AG04449 (cell line): ENCODE measurements around the gene KCNN1.

ENCODE experiments used
- CTCF ChIA-PET: fragments of 350-600 bp; formaldehyde crosslinking; extraction: SDS; loops from one replicate; lab custom pipeline; 2021; ENCODE audit warnings: antibody characterized with exemption; lab: Yijun Ruan, JAX
- POLR2A ChIA-PET: fragments of 400-600, 350-600 bp; formaldehyde crosslinking; extraction: SDS; loops from one replicate; lab custom pipeline; 2020; ENCODE audit warnings: antibody characterized with exemption, inconsistent platforms; lab: Yijun Ruan, JAX
- DNase-seq: peaks from one replicate; pipeline ENCODE4 v3.0.0-alpha.2; 2010; ENCODE audit warnings: low read depth, low spot score
- H3K4me3 ChIP-seq: 2 replicates; pipeline ENCODE4 v1.5.1; 2011; ENCODE audit warnings: low read depth, mild to moderate bottlenecking, control low read depth, low read length
- CTCF ChIP-seq: IDR thresholded peaks from one replicate; pipeline ENCODE4 v1.5.1; 2011; ENCODE audit warnings: mild to moderate bottlenecking, moderate library complexity, low read length, control low read depth, inconsistent platforms; ENCODE audit not compliant: insufficient read depth; ENCODE audit errors: missing control alignments

KCNN1 gene

GRCh38 chr19:17996826-17997316 is 30.0 kb downstream of the KCNN1 start:
- H3K4me3 ChIP-seq = no peak overlapping the region
- no peak for DNase-seq
- ChIA-PET POLR2A (interaction anchor here (0.6 to 1.0 kb wide), 2 partner anchors 55 to 59 kb away, joined by 3 to 4 read pairs; no protein-coding TSS in a partner anchor), CTCF (interaction anchor here (0.6 to 18.1 kb wide), 18 partner anchors 9 to 136 kb away, joined by 3 to 666 read pairs (median 4); partner anchors contain the start of genes ARRDC2, CCDC124, RPL18A and SLC5A5)
- peak; percentile 99 for TF ChIP-seq CTCF

GRCh38 chr19:17997969-17998826 is 31.3 kb downstream of the KCNN1 start:
- no peak for DNase-seq
- CTCF ChIA-PET = interaction anchor here (0.6 to 18.1 kb wide), 14 partner anchors 9 to 138 kb away, joined by 3 to 666 read pairs (median 4); partner anchors contain the start of genes ARRDC2, CCDC124, RPL18A and SLC5A5
- POLR2A ChIA-PET = interaction anchor here (0.7 kb wide), 1 partner anchor 278 kb away, joined by 3 read pairs; no protein-coding TSS in a partner anchor
- TF ChIP-seq CTCF = peak; percentile 15
- H3K4me3 ChIP-seq = no peak overlapping the region

GRCh38 chr19:17998827-17999150 is 31.9 kb downstream of the KCNN1 start:
- TF ChIP-seq CTCF = no peak
- no peak overlapping the region for H3K4me3 ChIP-seq
- DNase-seq = no peak
- ChIA-PET POLR2A (no interaction called here), CTCF (interaction anchor here (1.2 to 18.1 kb wide), 8 partner anchors 9 to 131 kb away, joined by 3 to 666 read pairs (median 4); partner anchors contain the start of genes ARRDC2, CCDC124 and SLC5A5)

GRCh38 chr19:17999684-18000479 is 33.0 kb downstream of the KCNN1 start:
- ChIA-PET POLR2A (interaction anchor here (1.5 kb wide), 1 partner anchor 52 kb away, joined by 3 read pairs; no protein-coding TSS in a partner anchor), CTCF (interaction anchor here (0.8 to 18.1 kb wide), 8 partner anchors 8 to 141 kb away, joined by 3 to 666 read pairs (median 8); partner anchors contain the start of genes ARRDC2, CCDC124 and SLC5A5)
- TF ChIP-seq CTCF = no peak
- no peak for DNase-seq
- H3K4me3 ChIP-seq = no peak overlapping the region

GRCh38 chr19:18000480-18000914 is 33.6 kb downstream of the KCNN1 start:
- no peak for TF ChIP-seq CTCF
- peak overlapping the region; percentile 69 for H3K4me3 ChIP-seq
- CTCF ChIA-PET = interaction anchor here (0.8 to 18.1 kb wide), 6 partner anchors 58 to 141 kb away, joined by 3 to 666 read pairs (median 8); partner anchors contain the start of genes CCDC124 and SLC5A5
- no peak for DNase-seq
- POLR2A ChIA-PET = interaction anchor here (1.5 kb wide), 1 partner anchor 53 kb away, joined by 3 read pairs; no protein-coding TSS in a partner anchor
